DMS53 treated with DMSO at 0.1 percent for 48 hours (cell line): ENCODE measurements around the gene HSPB9.
A peak's percentile ranks its signal among the peaks of the same experiment; 100 is the strongest.

Source experiments
- DNase-seq: peaks from one replicate; lab custom pipeline; 2025; ENCODE audit not compliant: unreplicated experiment; lab: John Stamatoyannopoulos, UW

The HSPB9 gene, protein sequence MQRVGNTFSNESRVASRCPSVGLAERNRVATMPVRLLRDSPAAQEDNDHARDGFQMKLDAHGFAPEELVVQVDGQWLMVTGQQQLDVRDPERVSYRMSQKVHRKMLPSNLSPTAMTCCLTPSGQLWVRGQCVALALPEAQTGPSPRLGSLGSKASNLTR

DNA sequence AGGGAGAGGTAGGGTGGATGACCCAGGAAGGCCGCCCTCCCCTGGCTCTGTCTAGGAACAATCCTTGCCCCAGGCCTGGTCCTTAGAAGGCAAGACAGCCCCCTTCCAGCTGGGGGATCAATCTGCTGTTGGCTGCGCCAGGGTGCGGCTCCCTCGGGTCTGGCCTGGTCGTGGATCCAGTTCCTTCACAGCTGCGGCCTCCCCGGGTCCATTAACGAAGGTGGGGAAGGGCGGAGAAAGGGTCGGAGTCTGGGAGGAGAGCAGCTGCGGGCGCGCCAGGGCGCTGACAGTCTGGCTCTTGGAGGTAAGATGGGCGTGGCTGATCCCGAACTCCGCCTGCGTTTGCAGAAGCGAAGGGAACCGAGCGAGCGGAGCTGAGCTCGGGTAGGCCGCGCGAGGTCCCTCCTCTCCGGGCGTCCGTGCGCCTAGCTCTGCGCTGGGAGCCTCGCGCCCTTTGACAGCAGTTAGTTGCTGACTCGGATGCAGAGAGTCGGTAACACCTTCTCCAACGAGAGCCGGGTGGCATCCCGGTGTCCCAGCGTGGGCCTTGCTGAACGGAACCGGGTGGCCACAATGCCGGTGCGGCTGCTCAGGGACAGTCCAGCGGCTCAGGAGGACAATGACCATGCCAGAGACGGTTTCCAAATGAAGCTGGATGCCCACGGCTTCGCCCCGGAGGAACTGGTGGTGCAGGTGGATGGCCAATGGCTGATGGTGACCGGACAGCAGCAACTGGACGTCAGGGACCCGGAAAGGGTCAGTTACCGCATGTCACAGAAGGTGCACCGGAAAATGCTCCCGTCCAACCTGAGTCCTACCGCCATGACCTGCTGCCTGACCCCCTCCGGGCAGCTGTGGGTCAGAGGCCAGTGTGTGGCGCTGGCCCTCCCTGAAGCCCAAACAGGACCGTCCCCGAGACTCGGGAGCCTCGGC, at the start of gene HSPB9:
TSS of gene HSPB9 (plus strand) at position 434 of the 933 bp plus-strand sequence. CDS start at position 481, 47 bp downstream.
- peak; percentile 59 for DNase-seq

DNA sequence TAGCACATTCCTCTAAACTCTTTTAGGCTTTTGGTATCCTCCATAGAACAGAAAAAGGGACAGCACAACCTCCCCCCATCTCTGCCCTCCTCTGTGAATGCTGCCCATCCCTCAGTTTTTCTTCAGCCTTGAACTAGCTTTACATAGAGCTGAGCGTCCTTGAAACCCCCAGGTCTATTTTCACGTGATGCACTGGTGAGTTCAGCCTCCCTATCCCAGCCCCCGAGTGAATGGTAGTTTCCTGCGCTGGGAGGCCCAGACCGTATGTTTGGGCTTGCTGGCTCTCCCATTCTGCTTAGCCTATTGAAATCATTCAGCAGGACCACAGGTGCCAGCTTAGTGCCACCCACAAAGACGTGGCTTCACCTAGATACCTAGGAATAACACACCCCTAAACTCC, 46.8 kb upstream of the HSPB9 start:
- DNase-seq: no peak

DNA sequence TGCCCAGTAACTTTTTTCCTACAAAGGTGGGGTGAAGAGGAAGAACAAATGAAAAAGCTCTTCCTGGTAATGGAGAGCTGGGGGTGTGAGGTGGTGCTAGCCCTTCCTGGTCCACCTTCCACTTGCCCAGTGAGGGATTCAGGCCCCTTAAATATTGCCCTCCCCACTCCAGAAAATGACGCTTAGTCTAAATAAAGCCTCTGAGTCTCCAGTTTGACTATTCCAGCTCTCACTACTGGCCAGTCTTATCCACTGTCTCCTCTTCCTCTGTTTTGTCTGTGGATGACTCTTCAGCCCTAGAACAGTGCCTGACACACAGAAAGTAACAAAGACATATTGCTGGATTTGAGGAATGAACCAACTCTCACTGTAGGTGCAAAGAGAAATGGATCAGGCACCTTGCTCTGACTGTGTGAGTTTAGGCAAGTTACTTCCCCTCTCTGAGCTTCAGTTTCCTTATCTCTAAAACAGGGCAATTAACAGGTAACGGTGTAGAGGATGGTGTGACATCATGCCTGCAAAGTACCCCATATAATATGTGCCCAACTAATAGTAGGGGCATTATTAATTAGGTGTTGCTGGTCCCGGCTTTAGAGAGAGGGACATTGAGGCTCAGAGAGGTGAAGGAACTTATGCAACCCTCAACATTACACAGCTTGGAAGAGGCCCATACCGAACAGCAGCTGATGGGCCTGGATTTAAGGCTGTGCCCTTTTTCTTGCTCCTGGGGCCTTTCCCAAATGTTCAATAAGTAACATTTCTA, 45.6 kb upstream of the HSPB9 start:
- DNase-seq: no peak

DNA sequence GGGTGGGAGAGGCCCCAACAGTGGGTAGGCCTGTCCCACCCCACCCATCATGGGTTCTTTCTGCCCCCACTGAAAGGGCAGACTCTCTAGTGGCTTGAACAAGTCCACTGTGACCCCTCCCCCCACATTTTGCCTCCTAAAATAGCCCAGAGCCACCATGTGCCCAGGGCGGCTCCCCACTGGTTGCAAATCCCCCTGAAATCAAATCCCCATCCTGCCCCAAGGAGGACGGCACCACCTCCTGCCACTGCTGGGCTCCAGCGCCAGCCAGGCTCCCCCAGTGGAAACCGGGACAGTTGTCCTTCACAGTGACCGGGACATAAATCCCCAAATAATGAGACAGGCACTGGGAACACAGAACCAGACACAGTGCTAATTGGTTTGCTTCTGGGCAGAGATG, 44.8 kb upstream of the HSPB9 start:
- DNase-seq: no peak

DNA sequence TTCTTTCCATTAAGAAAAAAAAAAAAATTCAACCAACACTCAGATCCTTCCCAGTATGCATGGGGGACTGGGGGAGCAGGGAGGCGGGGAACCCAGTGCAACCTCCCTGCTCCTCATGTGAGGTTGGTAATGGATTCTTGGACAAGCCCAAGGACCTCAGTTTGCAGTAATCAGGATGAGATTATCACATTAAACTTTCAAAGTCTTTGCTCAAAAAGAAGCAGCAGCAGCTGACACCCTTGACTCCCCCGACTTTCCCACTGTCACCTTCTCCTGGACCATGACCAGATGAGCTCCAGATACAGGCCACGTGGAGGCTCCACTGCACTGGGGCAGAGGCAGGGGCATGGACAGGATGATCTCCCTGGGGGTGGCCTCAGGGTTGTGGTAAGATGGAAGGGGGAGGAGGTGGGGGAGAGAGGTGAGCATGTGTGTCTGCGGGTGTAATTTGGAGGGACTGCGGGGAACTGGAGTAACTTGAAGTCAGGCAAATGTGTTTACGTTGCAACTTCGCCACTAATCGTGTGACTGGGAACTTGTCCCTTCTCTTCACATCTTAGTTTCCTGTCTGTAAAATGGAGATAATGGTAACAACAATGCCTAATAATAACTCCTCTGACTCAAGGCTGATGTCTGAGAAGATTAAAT, 44.1 kb upstream of the HSPB9 start:
- no peak for DNase-seq

DNA sequence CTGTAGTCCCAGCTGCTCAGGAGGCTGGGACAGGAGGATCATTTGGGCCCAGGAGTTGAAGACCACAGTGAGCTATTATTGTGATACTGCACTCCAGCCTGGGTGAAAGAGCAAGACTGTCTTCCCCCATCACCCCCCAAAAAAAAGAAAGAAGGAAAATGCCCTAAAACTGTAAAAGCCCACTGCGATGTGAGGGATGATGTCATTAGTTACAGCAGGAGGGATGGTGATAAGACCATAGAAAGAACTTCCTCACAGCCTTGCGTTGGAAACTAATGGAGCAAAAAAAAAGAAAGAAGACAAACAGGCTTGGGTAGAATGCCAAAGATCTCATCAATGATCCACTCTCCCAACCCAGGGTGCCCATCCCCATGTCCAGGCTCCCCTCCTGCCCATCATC, 43.1 kb upstream of the HSPB9 start:
- no peak for DNase-seq

DNA sequence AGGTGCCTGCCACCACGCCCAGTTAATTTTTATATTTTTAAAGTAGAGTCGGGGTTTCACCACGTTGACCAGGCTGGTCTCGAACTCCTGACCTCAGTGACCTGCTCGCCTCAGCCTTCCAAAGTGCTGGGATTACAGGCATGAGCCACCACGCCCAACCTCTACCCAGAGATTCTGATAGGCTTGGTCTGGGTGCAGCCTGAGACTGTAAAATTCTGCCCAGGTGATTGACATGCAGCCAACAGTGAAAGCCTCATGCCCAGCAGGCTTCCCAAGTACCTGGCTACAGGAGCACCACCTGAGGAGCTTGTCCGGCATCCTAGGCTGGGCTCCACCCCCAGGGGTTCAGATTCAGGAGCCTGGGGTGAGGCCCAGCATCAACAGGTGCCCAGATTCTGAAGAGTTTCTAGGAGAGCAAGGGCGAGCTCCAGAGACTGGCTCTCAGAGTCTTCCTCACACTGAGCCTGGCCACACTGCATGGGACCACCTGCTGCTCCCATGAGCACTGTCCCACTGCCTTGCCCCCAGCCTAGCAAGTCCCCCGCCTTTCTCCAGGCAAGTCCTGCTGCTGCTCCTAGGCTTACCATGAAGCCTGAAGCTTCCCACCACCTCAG, 41.0 kb upstream of the HSPB9 start:
- no peak for DNase-seq

DNA sequence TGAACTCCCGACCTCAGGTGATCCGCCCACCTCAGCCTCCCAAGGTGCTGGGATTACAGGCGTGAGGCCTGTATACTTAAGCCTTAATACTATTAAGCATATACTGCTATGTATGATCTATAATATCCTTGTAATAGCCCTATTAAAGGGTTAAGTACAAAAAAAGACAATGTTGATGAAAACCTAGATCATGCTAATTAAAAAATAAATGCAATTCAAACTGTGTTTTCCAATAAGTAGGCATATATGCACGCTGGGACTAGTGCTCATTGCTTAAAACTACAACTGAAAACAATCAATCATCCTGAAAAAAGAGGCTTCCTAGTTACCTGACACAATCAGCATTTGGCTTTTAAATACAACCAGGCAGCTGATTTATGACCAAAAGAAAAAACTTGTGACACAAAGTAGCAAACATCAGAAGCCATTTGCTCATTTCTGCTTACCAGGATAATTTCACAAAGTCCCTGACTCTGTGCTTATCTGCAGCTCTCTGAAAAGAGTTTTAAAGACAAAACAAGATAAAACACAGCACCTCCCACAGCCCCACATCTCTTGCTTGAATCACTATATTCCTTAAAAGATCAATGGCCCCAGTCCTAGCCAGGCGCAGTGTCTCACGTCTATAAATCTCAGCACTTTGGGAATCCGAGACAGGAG, 35.4 kb upstream of the HSPB9 start:
- no peak for DNase-seq

DNA sequence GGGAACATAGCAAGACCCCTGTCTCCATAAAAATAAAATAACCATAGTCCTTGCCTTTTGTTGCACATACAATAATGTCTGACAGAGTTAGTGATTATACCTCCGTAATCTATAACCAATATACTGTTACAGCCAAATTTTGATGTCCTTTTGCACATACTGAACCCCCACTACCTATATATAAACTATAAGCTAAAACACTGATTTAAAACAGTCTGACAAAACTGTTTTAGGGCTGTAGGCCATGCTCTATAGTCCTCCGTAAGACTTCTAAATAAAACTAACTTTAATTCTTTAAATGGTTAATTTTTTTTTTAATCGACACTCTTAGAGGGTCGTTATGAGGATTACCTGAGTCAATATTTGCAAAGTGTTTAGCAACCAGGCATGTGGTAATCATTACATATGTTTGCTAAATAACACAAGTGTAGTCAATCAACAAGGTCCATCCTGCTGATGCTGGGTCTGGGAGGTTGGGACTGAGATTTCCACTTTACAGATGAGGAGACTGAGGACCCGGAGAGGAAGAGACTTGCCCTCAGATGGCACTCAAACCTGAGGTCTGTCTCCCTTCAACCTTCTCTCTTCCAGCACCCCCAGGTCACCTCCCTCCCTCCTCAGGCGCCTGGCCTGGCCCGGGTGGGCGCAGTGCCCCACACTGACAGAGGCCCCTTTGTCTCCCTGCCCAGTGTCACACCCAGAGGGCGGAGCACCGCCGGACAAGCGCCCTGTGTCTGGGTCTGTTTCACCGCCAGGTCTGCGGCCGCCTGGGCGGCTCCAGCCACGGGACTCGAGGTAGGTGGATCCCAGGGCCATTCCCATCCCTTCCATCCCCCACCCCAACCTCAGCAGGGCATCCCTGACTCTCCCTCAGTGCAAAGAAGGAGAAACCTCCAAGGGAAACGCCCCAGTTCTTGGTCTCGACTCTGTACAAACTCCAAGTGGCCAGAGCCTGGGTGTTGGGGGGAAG, 34.6 kb upstream of the HSPB9 start:
- no peak for DNase-seq

DNA sequence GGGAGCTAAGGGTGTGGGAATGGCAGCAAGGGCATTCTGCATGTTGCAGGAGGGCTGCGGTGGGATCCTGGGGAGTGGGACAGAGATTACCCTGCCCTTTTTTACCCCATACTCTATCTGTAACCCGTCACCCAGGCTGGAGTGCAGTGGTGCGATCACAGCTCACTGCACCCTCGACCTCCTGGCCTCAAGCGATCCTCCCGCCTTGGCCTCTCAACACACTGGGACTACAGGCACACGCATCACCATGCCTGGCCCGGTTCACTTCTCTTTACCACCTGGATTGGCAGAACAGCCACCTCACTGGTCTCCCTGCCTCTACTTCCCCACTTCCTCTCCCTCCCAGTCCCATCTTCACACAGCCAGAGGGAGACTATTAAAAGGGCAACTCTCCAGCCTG, 33.9 kb upstream of the HSPB9 start:
- DNase-seq: no peak

DNA sequence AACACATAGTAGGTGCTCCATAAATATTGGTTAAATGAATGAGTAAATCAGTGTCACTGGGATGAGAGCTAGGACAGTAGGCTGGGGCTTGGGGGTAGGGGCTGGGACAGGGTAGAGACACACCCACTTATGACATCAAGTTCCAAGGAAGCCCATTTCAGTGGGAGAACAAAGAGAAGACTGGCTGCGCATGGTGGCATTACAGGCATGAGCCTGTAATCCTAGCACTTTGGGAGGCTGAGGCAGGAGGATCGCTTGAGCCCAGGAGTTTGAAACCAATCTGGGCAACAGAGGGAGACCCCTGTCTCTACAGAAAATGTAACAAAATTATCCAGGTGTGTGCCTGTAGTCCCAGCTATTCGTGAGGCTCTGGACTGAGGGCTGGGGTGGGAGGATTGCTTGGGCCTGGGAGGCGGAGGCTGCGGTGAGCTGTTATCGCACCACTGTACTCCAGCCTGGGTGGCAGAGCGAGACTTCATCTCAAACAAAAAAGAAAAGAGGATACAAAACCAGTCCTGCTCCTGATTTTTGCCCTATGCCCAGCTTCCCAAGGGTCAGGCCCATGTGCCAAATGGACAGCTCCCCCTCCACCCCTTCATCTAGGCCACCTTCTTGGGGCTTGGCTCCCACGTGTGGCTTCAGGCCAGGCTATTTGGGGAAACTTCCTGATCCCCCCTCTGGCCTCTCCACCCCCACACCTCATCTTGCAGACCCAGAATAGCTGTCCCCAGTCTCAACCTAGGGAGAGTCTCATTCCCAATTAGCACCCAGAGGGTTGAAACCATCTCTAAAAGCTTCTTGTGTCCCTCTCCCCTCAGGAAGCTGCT, 31.4 kb upstream of the HSPB9 start:
- no peak for DNase-seq

DNA sequence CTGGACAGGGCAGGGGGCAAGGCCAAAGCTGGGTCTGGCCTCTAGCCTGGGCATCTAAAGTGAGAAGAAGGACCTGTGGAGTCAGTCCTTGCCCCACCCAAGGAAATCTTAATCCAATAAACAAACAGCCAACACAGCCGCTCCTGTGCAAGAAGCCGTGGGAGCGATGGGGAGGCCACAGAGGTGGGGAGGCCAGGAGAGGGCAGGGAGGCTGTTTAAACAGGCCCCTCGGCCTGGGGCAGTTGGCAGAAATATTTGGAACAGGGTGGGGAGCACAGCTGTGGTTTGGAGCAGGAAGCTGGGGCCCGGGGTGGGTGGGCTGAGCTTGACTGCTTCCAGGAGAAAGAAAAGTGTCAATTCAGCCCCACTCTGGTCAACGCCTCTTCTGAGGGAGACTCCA, 29.7 kb upstream of the HSPB9 start:
- no peak for DNase-seq

DNA sequence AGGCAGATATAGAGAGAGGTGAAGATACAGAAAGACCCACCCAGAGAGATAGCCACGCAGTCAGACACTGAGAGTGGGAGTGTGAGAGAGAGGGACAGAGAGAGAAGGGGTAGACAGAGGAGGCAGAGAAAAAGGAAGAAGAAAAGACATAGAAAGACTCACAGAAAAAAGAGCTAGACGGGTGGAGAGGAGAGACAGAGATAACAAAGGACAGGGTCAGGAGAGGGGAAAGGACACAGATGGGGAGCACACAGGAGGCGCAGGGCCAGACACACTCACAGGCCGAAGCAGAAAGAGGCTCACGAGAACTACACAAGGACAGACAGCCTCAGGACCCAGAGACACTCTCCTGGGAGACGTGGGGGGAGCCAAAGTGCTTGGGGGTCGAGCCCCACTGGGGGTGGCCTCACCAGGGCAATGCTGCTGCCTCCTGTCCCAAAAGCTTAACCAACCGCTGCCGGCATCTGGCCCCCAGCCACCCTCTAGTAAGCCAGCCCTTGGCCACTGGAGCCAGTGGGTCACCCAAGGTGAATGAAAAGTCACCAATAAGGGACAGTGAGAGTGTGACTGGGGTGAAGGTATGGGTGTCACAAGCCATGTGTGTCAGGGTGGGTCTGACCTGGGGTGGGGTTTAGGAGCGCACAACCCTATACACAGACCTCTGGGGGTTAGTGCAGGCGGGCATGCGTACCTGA, 28.1 kb upstream of the HSPB9 start:
- no peak for DNase-seq

DNA sequence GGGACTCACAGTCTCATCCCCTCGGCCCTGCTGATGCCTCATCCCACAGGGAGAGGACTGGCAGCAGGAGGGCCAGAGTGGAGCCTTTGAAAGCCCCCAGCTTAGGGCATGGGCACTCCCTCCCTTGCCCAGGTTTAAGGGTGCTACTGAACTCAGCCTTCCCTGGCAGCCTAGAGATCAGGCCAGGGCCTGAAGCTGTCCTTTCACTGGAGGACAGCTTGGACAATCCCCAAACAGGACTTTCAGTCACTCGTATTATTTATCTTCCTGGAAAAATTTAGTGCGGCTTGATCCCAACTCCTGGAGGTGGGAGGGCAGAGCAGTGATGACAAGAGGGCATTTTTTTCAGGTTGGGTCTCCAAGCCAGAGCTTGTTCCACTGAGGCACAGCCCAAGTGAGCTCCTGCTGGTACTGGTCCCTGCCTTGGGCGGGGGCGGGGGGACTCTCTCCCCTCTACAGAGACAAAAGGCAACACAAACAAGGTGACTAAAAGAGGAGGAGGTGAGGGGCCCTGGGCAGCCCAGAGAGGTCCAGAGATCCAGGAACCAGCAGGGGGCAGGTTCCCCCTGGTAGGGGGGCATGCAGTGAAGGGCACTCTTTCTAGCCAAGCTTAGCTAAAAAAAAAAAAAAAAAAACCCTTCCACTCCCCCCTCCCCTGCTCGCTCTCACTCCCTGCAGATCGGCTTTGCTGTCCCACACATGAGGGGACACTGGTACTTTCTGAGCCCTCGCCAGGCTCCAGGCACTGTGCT, 26.1 kb upstream of the HSPB9 start:
- DNase-seq: no peak

DNA sequence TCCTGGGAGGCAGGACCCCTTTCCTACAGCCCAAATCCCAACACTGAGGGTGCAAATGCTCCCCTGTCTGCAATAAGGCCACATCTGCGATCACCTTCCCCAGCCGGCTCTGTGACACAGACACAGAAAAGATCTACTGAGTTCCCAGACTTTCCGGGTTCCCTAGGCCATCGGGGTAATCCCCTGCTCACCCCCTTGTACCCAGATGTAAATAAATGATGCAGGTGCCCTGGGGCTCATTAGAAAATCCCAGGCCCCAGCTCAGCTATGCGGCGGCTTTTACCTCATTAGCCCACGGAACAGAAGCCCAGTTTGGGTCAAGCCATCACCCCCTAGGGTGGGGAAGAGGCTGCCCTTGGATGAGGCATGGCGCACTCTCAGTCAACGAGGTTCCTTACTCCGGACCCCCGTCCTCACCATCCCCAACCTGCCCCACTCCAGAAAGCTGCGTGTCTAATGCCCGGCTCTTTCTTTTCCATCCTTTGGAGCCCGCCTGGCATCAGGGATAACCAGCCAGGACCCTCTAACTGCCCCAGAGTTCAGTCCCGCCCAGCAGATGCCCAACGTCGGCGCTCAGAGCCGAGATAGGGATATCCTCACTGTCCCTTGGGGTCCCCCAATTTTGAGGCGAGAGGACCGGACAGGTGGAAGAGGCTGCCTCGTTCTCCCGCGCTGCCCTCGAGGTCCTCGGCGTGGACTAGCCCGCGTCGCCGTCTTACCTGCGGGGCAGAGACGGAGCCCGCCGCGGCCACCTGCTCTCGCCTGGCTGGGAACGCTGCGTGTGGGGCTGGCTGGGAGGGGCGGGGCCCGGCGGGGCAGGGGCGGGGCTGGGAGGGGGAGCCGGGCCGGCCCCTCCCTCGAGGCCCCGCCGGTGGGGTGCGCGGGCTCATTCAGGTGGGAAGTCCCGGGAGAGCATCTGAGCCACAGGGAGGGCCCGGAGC, 24.6 kb upstream of the HSPB9 start, which contains the start of gene ZNF385C:
TSS of gene ZNF385C (minus strand) at position 783 of the 941 bp plus-strand sequence. CDS start 35,417 bp downstream, outside the sequence.
- no peak for DNase-seq
